Loucy (cell line): ENCODE data around the gene MYO1H.
A peak's percentile ranks its signal among the peaks of the same experiment; 100 is the strongest.

Experiments
- H2AFZ ChIP-seq: fragments of 200-600 bp; sonication (generic); 2 replicates; pipeline ENCODE4 v1.6.0; 2016; ENCODE audit warnings: antibody characterized with exemption, mild to moderate bottlenecking, low read length, moderate library complexity
- H3F3A ChIP-seq: fragments of 200-600 bp; 2 replicates; pipeline ENCODE4 v1.6.0; 2016; ENCODE audit warnings: antibody characterized with exemption, low read depth, mild to moderate bottlenecking
- H3K27me3 ChIP-seq: fragments of 200-600 bp; sonication (generic); 2 replicates; pipeline ENCODE4 v1.6.1; 2014; ENCODE audit warnings: low read length, mild to moderate bottlenecking; ENCODE audit not compliant: insufficient read depth, poor library complexity, severe bottlenecking
- H3K36me3 ChIP-seq: fragments of 200-600 bp; sonication (generic); 2 replicates; pipeline ENCODE4 v1.6.1; 2016; ENCODE audit warnings: low read length; ENCODE audit not compliant: insufficient read depth
- H3K4me1 ChIP-seq: fragments of 200-600 bp; sonication (generic); 2 replicates; pipeline ENCODE4 v1.5.1; 2014; ENCODE audit warnings: low read length, mild to moderate bottlenecking; ENCODE audit not compliant: insufficient read depth, poor library complexity, severe bottlenecking
- H3K4me2 ChIP-seq: fragments of 200-600 bp; sonication (generic); 2 replicates; pipeline ENCODE4 v1.6.0; 2014; ENCODE audit warnings: antibody characterized with exemption, low read length, low read depth, mild to moderate bottlenecking; ENCODE audit not compliant: poor library complexity, severe bottlenecking
- H3K4me3 ChIP-seq: fragments of 200-600 bp; sonication (generic); 2 replicates; pipeline ENCODE4 v1.5.1; 2014; ENCODE audit warnings: low read length, mild to moderate bottlenecking, mixed read lengths; ENCODE audit not compliant: poor library complexity, severe bottlenecking
- H3K79me2 ChIP-seq: fragments of 200-600 bp; sonication (generic); 2 replicates; pipeline ENCODE4 v1.6.1; 2014; ENCODE audit warnings: low read length; ENCODE audit not compliant: insufficient read depth
- H3K9ac ChIP-seq: fragments of 200-600 bp; sonication (generic); 2 replicates; pipeline ENCODE4 v1.6.0; 2014; ENCODE audit warnings: mild to moderate bottlenecking, low read depth, low read length, moderate library complexity; ENCODE audit not compliant: poor library complexity, severe bottlenecking
- H3K9me2 ChIP-seq: fragments of 200-600 bp; sonication (generic); replicated peaks from 2 replicates; pipeline ENCODE4 v1.6.1; 2016; ENCODE audit warnings: low read depth, low read length, mixed read lengths
- H3K9me3 ChIP-seq: fragments of 200-600 bp; sonication (generic); 2 replicates; pipeline ENCODE4 v1.6.1; 2014; ENCODE audit warnings: mild to moderate bottlenecking, antibody characterized with exemption, low read length, low read depth; ENCODE audit not compliant: insufficient read depth
- H4K20me1 ChIP-seq: fragments of 200-600 bp; sonication (generic); 2 replicates; pipeline ENCODE4 v1.6.0; 2014; ENCODE audit warnings: antibody characterized with exemption, low read length, mild to moderate bottlenecking; ENCODE audit not compliant: insufficient read depth, poor library complexity, severe bottlenecking
- CTCF ChIP-seq: fragments of 200-600 bp; sonication (generic); conservative IDR thresholded peaks from 2 replicates; pipeline ENCODE4 v1.5.1; 2014; ENCODE audit warnings: mild to moderate bottlenecking, antibody characterized with exemption, low read length
- EZH2phosphoT487 ChIP-seq: fragments of 200-600 bp; IDR thresholded peaks from 2 replicates; pipeline ENCODE4 v1.6.1; 2018; ENCODE audit warnings: antibody characterized with exemption, mild to moderate bottlenecking, moderate library complexity, borderline replicate concordance

The MYO1H gene

GRCh38 chr12:109358154-109358869, 10.6 kb downstream of the MYO1H start:
- H3K9me3 ChIP-seq = no peaks in the 10 kb centered on the region
- no peaks in the 10 kb centered on the region for H4K20me1 ChIP-seq
- no peaks in the 10 kb centered on the region for H3K79me2 ChIP-seq
- H3K4me2 ChIP-seq = peak overlapping the region; percentile 57
- peaks cover 37% of the 10 kb centered on the region for H3K4me1 ChIP-seq
- H3F3A ChIP-seq = no peaks in the 10 kb centered on the region
- TF ChIP-seq EZH2phosphoT487 (no peak), CTCF (no peak)
- H3K27me3 ChIP-seq = no peaks in the 10 kb centered on the region
- H3K9me2 ChIP-seq = no peaks in the 10 kb centered on the region
- H3K36me3 ChIP-seq = no peaks in the 10 kb centered on the region
- H3K4me3 ChIP-seq = peak overlapping the region; percentile 53
- peak overlapping the region; percentile 39 for H2AFZ ChIP-seq
- peak overlapping the region; percentile 56 for H3K9ac ChIP-seq

- Histone ChIP-seq H3K9ac (peak overlapping the region; percentile 56), H4K20me1 (no peaks in the 10 kb centered on the region), H3K4me2 (peak overlapping the region; percentile 57), H3K9me3 (no peaks in the 10 kb centered on the region), H2AFZ (no peak overlapping the region), H3K9me2 (no peaks in the 10 kb centered on the region), H3K36me3 (no peaks in the 10 kb centered on the region), H3K4me3 (peak overlapping the region; percentile 53), H3K27me3 (no peaks in the 10 kb centered on the region), H3K79me2 (no peaks in the 10 kb centered on the region), H3K4me1 (peaks cover 37% of the 10 kb centered on the region), H3F3A (no peaks in the 10 kb centered on the region)
- TF ChIP-seq CTCF (no peak), EZH2phosphoT487 (no peak)
Measured at GRCh38 chr12:109359131-109359690, 11.5 kb downstream of the MYO1H start.

GRCh38 chr12:109369831-109370230, 22.1 kb downstream of the MYO1H start:
- Histone ChIP-seq H3K9me2 (no peaks in the 10 kb centered on the region), H3K9me3 (no peaks in the 10 kb centered on the region), H3K79me2 (no peaks in the 10 kb centered on the region), H3K36me3 (no peaks in the 10 kb centered on the region), H3K4me2 (no peak overlapping the region), H4K20me1 (no peaks in the 10 kb centered on the region), H2AFZ (no peak overlapping the region), H3K4me1 (no peaks in the 10 kb centered on the region), H3K9ac (no peak overlapping the region), H3K27me3 (no peaks in the 10 kb centered on the region), H3F3A (no peaks in the 10 kb centered on the region), H3K4me3 (no peak overlapping the region)
- TF ChIP-seq CTCF = no peak
- no peak for TF ChIP-seq EZH2phosphoT487
